IMR-90 (cell line): ENCODE data around the gene CDK14. TPM values are rescaled to one million over a fixed set of nuclear protein-coding genes. Genes with fewer than 3 reads are reported as not detected.

Experiments
- ATAC-seq: fragments of 200-7000 bp; cut with Tn5 transposase; 2 replicates; pipeline ENCODE4 v1.9.1; 2020; ENCODE audit warnings: low read depth, mild to moderate bottlenecking, moderate library complexity
- BruUV-seq: library from RNA; stranded (reverse); fragments of 400-500 nt; replicated peaks from 2 replicates; lab custom pipeline; 2021; lab: Mats Ljungman, UMichigan
- CTCF ChIA-PET: fragments of 300-600 bp; formaldehyde crosslinking; extraction: SDS; loops from one replicate; lab custom pipeline; 2021; ENCODE audit warnings: antibody characterized with exemption; lab: Yijun Ruan, JAX
- POLR2A ChIA-PET: fragments of 300-600 bp; sonication (Branson Sonifier 250); formaldehyde crosslinking; loops from one replicate; lab custom pipeline; 2022; ENCODE audit warnings: antibody characterized with exemption; ENCODE audit not compliant: unreplicated experiment; lab: Charles Lee
- DNase-seq: peaks from one replicate; pipeline ENCODE4 v3.0.0; 2013
- H2AFZ ChIP-seq: replicated peaks from 2 replicates; pipeline ENCODE3; 2013; ENCODE audit warnings: low read length, mild to moderate bottlenecking; ENCODE audit not compliant: poor library complexity
- H2AK5ac ChIP-seq: 2 replicates; pipeline ENCODE4 v1.6.1; 2013; ENCODE audit warnings: low read depth, low read length, inconsistent platforms
- H2AK9ac ChIP-seq: replicated peaks from 2 replicates; pipeline ENCODE3; 2013; ENCODE audit warnings: mild to moderate bottlenecking, low read depth, low read length, moderate library complexity; ENCODE audit not compliant: poor library complexity
- H2BK120ac ChIP-seq: 2 replicates; pipeline ENCODE4 v1.6.1; 2013; ENCODE audit warnings: low read depth, low read length, inconsistent platforms
- H2BK15ac ChIP-seq: 3 replicates; pipeline ENCODE4 v1.6.1; 2013; ENCODE audit warnings: low read depth, low read length, inconsistent platforms
- H2BK20ac ChIP-seq: 2 replicates; pipeline ENCODE4 v1.6.1; 2013; ENCODE audit warnings: low read depth, mild to moderate bottlenecking, inconsistent platforms, low read length, moderate library complexity
- H2BK5ac ChIP-seq: 2 replicates; pipeline ENCODE4 v1.6.1; 2013; ENCODE audit warnings: mild to moderate bottlenecking, low read depth, low read length, inconsistent platforms; ENCODE audit not compliant: poor library complexity, severe bottlenecking
- H3K14ac ChIP-seq: replicated peaks from 2 replicates; pipeline ENCODE4 v1.6.1; 2013; ENCODE audit warnings: low read depth, low read length, inconsistent platforms
- H3K18ac ChIP-seq: 2 replicates; pipeline ENCODE4 v1.6.1; 2013; ENCODE audit warnings: low read depth, low read length, control low read depth
- H3K23ac ChIP-seq: 2 replicates; pipeline ENCODE4 v1.6.1; 2013; ENCODE audit warnings: low read depth, low read length, inconsistent platforms
- H3K27ac ChIP-seq: 2 replicates; pipeline ENCODE4 v1.5.1; 2013; ENCODE audit warnings: mild to moderate bottlenecking, control low read depth, low read length; ENCODE audit not compliant: insufficient read depth
- H3K27me3 ChIP-seq: 2 replicates; pipeline ENCODE4 v1.6.1; 2013; ENCODE audit warnings: low read length; ENCODE audit not compliant: control insufficient read depth, insufficient read depth
- H3K36me3 ChIP-seq: 2 replicates; pipeline ENCODE4 v1.6.1; 2013; ENCODE audit warnings: low read length, mixed read lengths; ENCODE audit not compliant: control insufficient read depth, insufficient read depth
- H3K4ac ChIP-seq: 2 replicates; pipeline ENCODE4 v1.6.1; 2013; ENCODE audit warnings: low read depth, low read length, inconsistent platforms
- H3K4me1 ChIP-seq: 2 replicates; pipeline ENCODE4 v1.6.1; 2013; ENCODE audit warnings: low read length, mixed read lengths; ENCODE audit not compliant: control insufficient read depth, insufficient read depth
- H3K4me2 ChIP-seq: 2 replicates; pipeline ENCODE4 v1.6.1; 2013; ENCODE audit warnings: low read depth, mild to moderate bottlenecking, control low read depth, low read length, moderate library complexity
- H3K4me3 ChIP-seq: 2 replicates; pipeline ENCODE4 v1.5.1; 2013; ENCODE audit warnings: low read depth, mild to moderate bottlenecking, control low read depth, low read length, moderate library complexity; ENCODE audit not compliant: insufficient read depth
- H3K56ac ChIP-seq: 2 replicates; pipeline ENCODE4 v1.6.1; 2013; ENCODE audit warnings: low read length, inconsistent platforms; ENCODE audit not compliant: insufficient read depth; ENCODE audit errors: extremely low read depth
- H3K79me1 ChIP-seq, 2 experiments: 2 replicates each; pipeline ENCODE4 v1.6.1; 2013; ENCODE audit warnings: low read length in 2 of 2, inconsistent platforms in 1 of 2, low read depth in 1 of 2
- H3K9ac ChIP-seq: 2 replicates; pipeline ENCODE4 v1.6.1; 2013; ENCODE audit warnings: low read depth, low read length, control low read depth
- H3K9me1 ChIP-seq: 2 replicates; pipeline ENCODE4 v1.6.1; 2013; ENCODE audit warnings: low read length, inconsistent platforms; ENCODE audit not compliant: insufficient read depth
- H3K9me3 ChIP-seq: 2 replicates; pipeline ENCODE4 v1.6.1; 2013; ENCODE audit warnings: low read length; ENCODE audit not compliant: control insufficient read depth, insufficient read depth
- H4K20me1 ChIP-seq: 2 replicates; pipeline ENCODE4 v1.6.1; 2013; ENCODE audit warnings: low read length, inconsistent platforms; ENCODE audit not compliant: insufficient read depth
- H4K5ac ChIP-seq: 2 replicates; pipeline ENCODE4 v1.6.1; 2013; ENCODE audit warnings: mild to moderate bottlenecking, low read depth, low read length, control low read depth
- H4K8ac ChIP-seq, 2 experiments: 2 replicates each; pipeline ENCODE4 v1.6.1; 2013; ENCODE audit warnings: low read depth in 2 of 2, low read length in 2 of 2, control low read depth in 1 of 2, inconsistent platforms in 1 of 2
- H4K91ac ChIP-seq: 2 replicates; pipeline ENCODE4 v1.6.1; 2013; ENCODE audit warnings: low read depth, low read length, inconsistent platforms; ENCODE audit not compliant: insufficient read depth
- BHLHE40 ChIP-seq: fragments of 150-350 bp; IDR thresholded peaks from 2 replicates; pipeline ENCODE4 v1.6.1; 2016; ENCODE audit warnings: mild to moderate bottlenecking, low read depth, low read length
- CEBPB ChIP-seq: IDR thresholded peaks from 2 replicates; pipeline ENCODE4 v1.6.1; 2012; ENCODE audit warnings: low read depth, low read length, improper control_type of control experiment
- CHD1 ChIP-seq: IDR thresholded peaks from 2 replicates; pipeline ENCODE4 v1.6.1; 2012; ENCODE audit warnings: low read depth, low read length, improper control_type of control experiment
- CTCF ChIP-seq: conservative IDR thresholded peaks from 2 replicates; pipeline ENCODE4 v1.5.1; 2012; ENCODE audit warnings: mild to moderate bottlenecking, low read depth, low read length, improper control_type of control experiment
- ELK1 ChIP-seq: fragments of 150-350 bp; IDR thresholded peaks from 2 replicates; pipeline ENCODE4 v1.6.1; 2016; ENCODE audit warnings: low read depth, mild to moderate bottlenecking, low read length, moderate library complexity, borderline replicate concordance
- FOS ChIP-seq: fragments of 150-350 bp; IDR thresholded peaks from 2 replicates; pipeline ENCODE4 v1.6.1; 2016; ENCODE audit warnings: low read depth, low read length
- MAFK ChIP-seq: IDR thresholded peaks from 2 replicates; pipeline ENCODE4 v1.6.1; 2012; ENCODE audit warnings: low read depth, low read length, improper control_type of control experiment
- MAZ ChIP-seq: IDR thresholded peaks from 2 replicates; pipeline ENCODE4 v1.6.1; 2012; ENCODE audit warnings: low read depth, mild to moderate bottlenecking, low read length, improper control_type of control experiment, moderate library complexity, borderline replicate concordance
- MXI1 ChIP-seq: IDR thresholded peaks from 2 replicates; pipeline ENCODE4 v1.6.1; 2012; ENCODE audit warnings: low read depth, mild to moderate bottlenecking, low read length, moderate library complexity, borderline replicate concordance
- NFE2L2 ChIP-seq: fragments of 150-350 bp; IDR thresholded peaks from 2 replicates; pipeline ENCODE4 v1.6.1; 2016; ENCODE audit warnings: low read depth, mild to moderate bottlenecking, low read length
- POLR2A ChIP-seq: IDR thresholded peaks from 2 replicates; pipeline ENCODE4 v1.6.1; 2012; ENCODE audit warnings: mild to moderate bottlenecking, low read depth, low read length
- RAD21 ChIP-seq: IDR thresholded peaks from 2 replicates; pipeline ENCODE4 v1.6.1; 2012; ENCODE audit warnings: low read length, improper control_type of control experiment
- RCOR1 ChIP-seq: IDR thresholded peaks from 2 replicates; pipeline ENCODE4 v1.6.1; 2012; ENCODE audit warnings: mild to moderate bottlenecking, low read length, improper control_type of control experiment; ENCODE audit not compliant: insufficient replicate concordance
- RFX5 ChIP-seq: IDR thresholded peaks from 2 replicates; pipeline ENCODE4 v1.8.0; 2012; ENCODE audit warnings: low read depth, mild to moderate bottlenecking, low read length, moderate library complexity
- SMC3 ChIP-seq: fragments of 150-350 bp; IDR thresholded peaks from 2 replicates; pipeline ENCODE4 v1.6.1; 2016; ENCODE audit warnings: low read depth, mild to moderate bottlenecking, antibody characterized with exemption, low read length, moderate library complexity
- USF2 ChIP-seq: fragments of 150-350 bp; IDR thresholded peaks from 2 replicates; pipeline ENCODE4 v1.6.1; 2017; ENCODE audit warnings: mild to moderate bottlenecking, antibody characterized with exemption, low read length, low read depth
- WGBS, 2 experiments: methylation state at CpG; one replicate each; pipeline versions ENCODE4 v1.1.5 to v1.1.7; 2013; ENCODE audit warnings: missing lambda C conversion rate in 2 of 2; ENCODE audit not compliant: insufficient read length in 1 of 2; ENCODE audit errors: extremely low coverage in 2 of 2; 5-methylcytosine and 5-hydroxymethylcytosine counted together
- dilution Hi-C: fragments of 300-500 bp; cut with HindIII; formaldehyde crosslinking; loops from one replicate; pipeline ENCODE4 v1.14.3; 2018; ENCODE audit warnings: low sequenced_read_pairs; ENCODE audit not compliant: unreplicated experiment
- in situ Hi-C: fragments of 300-500 bp; cut with MboI; formaldehyde crosslinking; loops from 3 replicates; pipeline ENCODE4 v1.14.3; 2019; ENCODE audit warnings: low sequenced_read_pairs, inconsistent platforms, mixed read lengths
- intact Hi-C: fragments of 100-400 bp; cut with micrococcal nuclease; formaldehyde crosslinking; loops from 2 replicates; pipeline ENCODE4 v1.10.0; 2022
- polyA plus RNA-seq, 3 experiments: library from polyadenylated mRNA; depleted of rRNA; stranded (reverse); fragments of >200 nt; gene quantifications; 2 replicates each; pipeline ENCODE4 v1.2.3, GENCODE V29; 2012; ENCODE audit warnings: low replicate concordance in 1 of 3
- total RNA-seq: library from RNA; depleted of rRNA; stranded (reverse); fragments of >200 nt; gene quantifications from 2 replicates; pipeline ENCODE4 v1.2.3, GENCODE V29; 2012

CDK14 gene
- total and polyA plus RNA-seq, 2 of the 4 experiments (the other 2 are of a cell fraction), result 10.1 to 29.6 TPM

GRCh38 chr7:90726623-90727022 is 130.5 kb downstream of the CDK14 start:
- peak overlapping the region in 1 of 2 experiments; percentile 27; a peak in 2 of 4 replicates for H4K8ac ChIP-seq
- no peaks in the 10 kb centered on the region for H3K9me3 ChIP-seq
- H3K9me1 ChIP-seq, result no peaks in the 10 kb centered on the region
- no peak overlapping the region for H2BK15ac ChIP-seq
- peak overlapping the region; percentile 27; the same call in 1 of the 2 replicates for H3K56ac ChIP-seq
- peak overlapping the region; percentile 14 for H3K4me2 ChIP-seq
- no peaks in the 10 kb centered on the region for H4K20me1 ChIP-seq
- peaks cover 15 to 16% of the 10 kb centered on the region in 2 experiments; a peak in 3 of 4 replicates for H3K79me1 ChIP-seq
- no peaks in the 10 kb centered on the region for H3K36me3 ChIP-seq
- no peak overlapping the region for H4K5ac ChIP-seq
- H3K14ac ChIP-seq, result 0 out of 2 replicates have a peak overlapping the region, but pooled peaks have one; percentile 15
- peak; percentile 78 for DNase-seq
- H2BK20ac ChIP-seq, result peak overlapping the region; percentile 43; the same call in 1 of the 2 replicates
- H3K27me3 ChIP-seq, result no peaks in the 10 kb centered on the region
- H3K4me3 ChIP-seq, result no peak overlapping the region
- intact Hi-C loops (no loop called here), dilution Hi-C loops (no loop called here), in situ Hi-C loops (no loop called here)
- peak overlapping the region; percentile 40 for H2AFZ ChIP-seq
- peak overlapping the region; percentile 52; the same call in 1 of the 2 replicates for H3K4ac ChIP-seq
- H2BK5ac ChIP-seq, result peak overlapping the region; percentile 57
- H2BK120ac ChIP-seq, result peak overlapping the region; percentile 45
- 0 out of 2 replicates have a peak overlapping the region, but pooled peaks have one; percentile 1 for H3K27ac ChIP-seq
- peak overlapping the region; percentile 55; the same call in 1 of the 2 replicates for H3K23ac ChIP-seq
- H4K91ac ChIP-seq, result no peak overlapping the region
- H2AK5ac ChIP-seq, result no peak overlapping the region
- ATAC-seq, result peak; percentile 93
- ChIA-PET POLR2A (no interaction called here), CTCF (interaction anchor here (0.7 to 0.8 kb wide), 2 partner anchors 308 to 1834 kb away, joined by 3 read pairs; no protein-coding TSS in a partner anchor)
- H2AK9ac ChIP-seq, result no peak overlapping the region
- no peak overlapping the region for H3K9ac ChIP-seq
- H3K4me1 ChIP-seq, result peaks cover 2% of the 10 kb centered on the region; the same call in 1 of the 2 replicates
- H3K18ac ChIP-seq, result no peak overlapping the region; the same call in 1 of the 2 replicates
- BruUV-seq, result no TSS peak
- WGBS, 2 experiments, result no CpG with 5 or more reads among the region's 3 CpGs
- no peak; the same call in 1 of the 2 replicates for TF ChIP-seq SMC3
- TF ChIP-seq MXI1, result no peak
- no peak for TF ChIP-seq FOS
- no peak for TF ChIP-seq MAZ
- no peak for TF ChIP-seq MAFK
- TF ChIP-seq RAD21, result no peak; the same call in 1 of the 2 replicates
- TF ChIP-seq BHLHE40, result no peak
- TF ChIP-seq NFE2L2, result no peak
- TF ChIP-seq CTCF, result no peak
- no peak for TF ChIP-seq POLR2A
- no peak for TF ChIP-seq CHD1
- TF ChIP-seq CEBPB, result no peak
- TF ChIP-seq ELK1, result no peak
- no peak for TF ChIP-seq USF2
- no peak for TF ChIP-seq RCOR1
- no peak for TF ChIP-seq RFX5
